Fibroblast of lung (primary cell): ENCODE measurements around the gene DUS1L.

Experiments used
- EZH2 ChIP-seq: IDR thresholded peaks from 2 replicates; pipeline ENCODE4 v1.5.1; 2012; ENCODE audit warnings: low read length, control low read depth, mild to moderate bottlenecking; ENCODE audit errors: missing control alignments
- TF ChIP-seq, protein P1 (sequence below), 2 donors: IDR thresholded peaks in 1 of 2; conservative IDR thresholded peaks in 1 of 2; 1 replicate in 1 of 2; 2 replicates in 1 of 2; pipeline ENCODE4 v1.5.1; 2011 to 2012; ENCODE audit warnings: low read length in 2 of 2, control low read depth in 1 of 2, inconsistent platforms in 1 of 2, low read depth in 1 of 2, mild to moderate bottlenecking in 1 of 2

DNA sequence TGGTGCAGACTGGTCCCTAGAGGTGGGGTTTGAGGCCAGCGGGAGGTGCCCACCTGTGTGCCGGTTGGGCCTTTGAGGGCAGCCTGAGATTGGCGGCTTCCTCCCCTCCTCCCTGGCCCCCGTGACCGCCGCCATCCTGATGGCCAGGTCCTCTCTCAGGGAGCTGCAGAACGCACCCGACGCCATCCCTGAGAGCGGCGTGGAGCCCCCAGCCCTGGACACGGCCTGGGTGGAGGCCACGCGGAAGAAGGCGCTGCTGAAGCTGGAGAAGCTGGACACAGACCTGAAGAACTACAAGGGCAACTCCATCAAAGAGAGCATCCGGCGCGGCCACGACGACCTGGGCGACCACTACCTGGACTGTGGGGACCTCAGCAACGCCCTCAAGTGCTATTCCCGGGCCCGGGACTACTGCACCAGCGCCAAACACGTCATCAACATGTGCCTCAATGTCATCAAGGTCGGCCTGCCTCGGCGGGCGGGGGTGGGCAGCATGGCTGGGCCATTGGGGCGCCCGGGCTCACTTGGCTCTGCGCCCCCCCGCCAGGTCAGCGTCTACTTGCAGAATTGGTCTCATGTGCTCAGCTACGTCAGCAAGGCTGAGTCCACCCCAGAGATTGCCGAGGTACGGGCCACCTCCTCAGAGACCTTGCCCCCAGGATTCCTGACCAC is 11.1 kb downstream of the DUS1L start:
- TF ChIP-seq, protein P1, sequence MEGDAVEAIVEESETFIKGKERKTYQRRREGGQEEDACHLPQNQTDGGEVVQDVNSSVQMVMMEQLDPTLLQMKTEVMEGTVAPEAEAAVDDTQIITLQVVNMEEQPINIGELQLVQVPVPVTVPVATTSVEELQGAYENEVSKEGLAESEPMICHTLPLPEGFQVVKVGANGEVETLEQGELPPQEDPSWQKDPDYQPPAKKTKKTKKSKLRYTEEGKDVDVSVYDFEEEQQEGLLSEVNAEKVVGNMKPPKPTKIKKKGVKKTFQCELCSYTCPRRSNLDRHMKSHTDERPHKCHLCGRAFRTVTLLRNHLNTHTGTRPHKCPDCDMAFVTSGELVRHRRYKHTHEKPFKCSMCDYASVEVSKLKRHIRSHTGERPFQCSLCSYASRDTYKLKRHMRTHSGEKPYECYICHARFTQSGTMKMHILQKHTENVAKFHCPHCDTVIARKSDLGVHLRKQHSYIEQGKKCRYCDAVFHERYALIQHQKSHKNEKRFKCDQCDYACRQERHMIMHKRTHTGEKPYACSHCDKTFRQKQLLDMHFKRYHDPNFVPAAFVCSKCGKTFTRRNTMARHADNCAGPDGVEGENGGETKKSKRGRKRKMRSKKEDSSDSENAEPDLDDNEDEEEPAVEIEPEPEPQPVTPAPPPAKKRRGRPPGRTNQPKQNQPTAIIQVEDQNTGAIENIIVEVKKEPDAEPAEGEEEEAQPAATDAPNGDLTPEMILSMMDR (conservative IDR thresholded peaks at IDR 0.05 in 1 of 2, IDR thresholded peaks at IDR 0.05 in 1 of 2; ENCODE audit: low read depth in 1 of 2, low read length in 2 of 2): no peak
- TF ChIP-seq EZH2: no peak
